ENCODE results near the gene CUL2.

DNA sequence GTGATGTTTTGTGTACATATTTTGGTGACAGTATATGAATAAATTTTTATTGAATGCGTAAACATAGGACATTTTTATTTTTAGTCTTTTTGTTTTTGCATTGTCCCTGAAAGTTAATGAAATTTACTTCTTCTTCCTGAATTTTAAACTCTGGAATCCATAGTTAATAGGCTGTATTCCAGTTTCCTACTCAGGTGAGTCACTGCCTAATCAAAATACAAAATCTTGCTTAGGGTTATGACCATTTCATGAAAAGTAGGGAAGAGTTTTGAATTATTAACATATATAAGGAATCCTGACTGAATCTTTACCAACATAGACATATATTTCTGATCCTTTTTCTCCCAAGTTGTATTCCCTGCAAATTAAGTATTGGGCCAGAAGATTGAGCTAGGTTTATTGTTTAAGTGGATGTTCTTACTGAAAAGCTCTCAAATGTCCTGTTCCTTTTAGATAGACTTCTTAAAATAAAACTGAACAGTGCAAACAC is 39.1 kb upstream of the CUL2 start:
- TF ChIP-seq POLR2A (IDR thresholded peaks at IDR 0.05; ENCODE audit: low read length) = no peak
- TF ChIP-seq GATA1 (IDR thresholded peaks at IDR 0.05; ENCODE audit: low read depth, low read length) = no peak
